Endothelial cell of umbilical vein (primary cell): Measurements from ENCODE around the gene SLC26A11. TPM values are rescaled to one million over a fixed set of nuclear protein-coding genes. Genes with fewer than 3 reads are reported as not detected.

Experiments
- BruUV-seq: library from RNA; stranded (reverse); fragments of 400-500 nt; replicated peaks from 2 replicates; lab custom pipeline; 2021; lab: Mats Ljungman, UMichigan
- CTCF ChIA-PET: fragments of 300-600, 350-600 bp; sonication (Branson Sonifier 250); formaldehyde crosslinking; loops from one replicate; lab custom pipeline; 2021; ENCODE audit warnings: antibody characterized with exemption, inconsistent platforms; lab: Charles Lee
- POLR2A ChIA-PET: fragments of 300-600, 350-600 bp; sonication (Branson Sonifier 250); formaldehyde crosslinking; loops from one replicate; lab custom pipeline; 2021; ENCODE audit warnings: antibody characterized with exemption, inconsistent platforms; lab: Charles Lee
- DNase-seq: peaks from one replicate; pipeline ENCODE4 v3.0.0-alpha.2; 2011; ENCODE audit warnings: low read depth, low spot score
- FAIRE-seq: peaks from 2 replicates; lab custom pipeline; 2011; peaks lifted over from hg19 to GRCh38; lab: Jason Lieb, UNC
- H2AFZ ChIP-seq: 2 replicates; pipeline ENCODE4 v1.6.0; 2012; ENCODE audit warnings: low read depth, low read length, control low read depth, inconsistent platforms
- H3K27ac ChIP-seq: 2 replicates; pipeline ENCODE4 v1.5.1; 2011; ENCODE audit warnings: low read depth, mild to moderate bottlenecking, control low read depth, low read length, moderate library complexity; ENCODE audit not compliant: insufficient read depth
- H3K27me3 ChIP-seq, 2 experiments: 2 replicates each; pipeline versions ENCODE4 v1.6.0 to v1.6.1; 2011; ENCODE audit warnings: low read length in 2 of 2, mixed read lengths in 1 of 2; ENCODE audit not compliant: control insufficient read depth in 2 of 2, insufficient read depth in 2 of 2
- H3K36me3 ChIP-seq, 2 experiments: 2 replicates in 1 of 2; 3 replicates in 1 of 2; pipeline ENCODE4 v1.5.1; 2011; ENCODE audit warnings: low read length in 2 of 2, mild to moderate bottlenecking in 1 of 2, moderate library complexity in 1 of 2; ENCODE audit not compliant: control insufficient read depth in 2 of 2, insufficient read depth in 2 of 2; ENCODE audit errors: extremely low read depth in 1 of 2
- H3K4me1 ChIP-seq: 3 replicates; pipeline ENCODE4 v1.5.1; 2011; ENCODE audit warnings: mild to moderate bottlenecking, low read length; ENCODE audit not compliant: control insufficient read depth, insufficient read depth; ENCODE audit errors: extremely low read depth
- H3K4me2 ChIP-seq: 2 replicates; pipeline ENCODE4 v1.6.1; 2011; ENCODE audit warnings: low read length, control low read depth, mixed read lengths; ENCODE audit not compliant: insufficient read depth
- H3K4me3 ChIP-seq, 3 experiments: fragments of 200-600 bp in 1 of 3; sonication (generic), shearing (Covaris generic) in 1 of 3; replicated peaks in 1 of 3; 2 replicates each; pipeline ENCODE4 v1.5.1; 2011 to 2016; ENCODE audit warnings: control low read depth in 3 of 3, low read length in 3 of 3, mild to moderate bottlenecking in 2 of 3, inconsistent platforms in 1 of 3, low read depth in 1 of 3, moderate library complexity in 1 of 3; ENCODE audit not compliant: insufficient read depth in 1 of 3
- H3K79me2 ChIP-seq: 2 replicates; pipeline ENCODE4 v1.6.0; 2012; ENCODE audit warnings: low read length, inconsistent platforms; ENCODE audit not compliant: control insufficient read depth, insufficient read depth
- H3K9ac ChIP-seq: replicated peaks from 2 replicates; pipeline ENCODE3; 2011; ENCODE audit warnings: low read length, control low read depth; ENCODE audit not compliant: insufficient read depth; ENCODE audit errors: extremely low read depth
- H3K9me1 ChIP-seq: replicated peaks from 3 replicates; pipeline ENCODE4 v1.6.0; 2011; ENCODE audit warnings: mild to moderate bottlenecking, low read length; ENCODE audit not compliant: control insufficient read depth, insufficient read depth; ENCODE audit errors: extremely low read depth
- H3K9me3 ChIP-seq: replicated peaks from 2 replicates; pipeline ENCODE4 v1.5.1; 2012; ENCODE audit warnings: low read length, inconsistent platforms; ENCODE audit not compliant: control insufficient read depth, insufficient read depth
- H4K20me1 ChIP-seq: replicated peaks from 2 replicates; pipeline ENCODE3; 2011; ENCODE audit warnings: mild to moderate bottlenecking, low read length; ENCODE audit not compliant: control insufficient read depth, insufficient read depth; ENCODE audit errors: extremely low read depth
- EZH2 ChIP-seq: IDR thresholded peaks from 2 replicates; pipeline ENCODE4 v1.6.1; 2012; ENCODE audit warnings: borderline replicate concordance, low read depth, mild to moderate bottlenecking, moderate library complexity, low read length, inconsistent platforms; ENCODE audit not compliant: severe bottlenecking
- FOS ChIP-seq: IDR thresholded peaks from 2 replicates; pipeline ENCODE4 v1.6.1; 2011; ENCODE audit warnings: mild to moderate bottlenecking, low read length, moderate library complexity, borderline replicate concordance; ENCODE audit not compliant: insufficient read depth
- GATA2 ChIP-seq: IDR thresholded peaks from 2 replicates; pipeline ENCODE4 v1.7.0; 2011; ENCODE audit warnings: low read depth, mild to moderate bottlenecking, moderate library complexity, mixed read lengths, low read length; ENCODE audit not compliant: insufficient read length, insufficient read depth
- JUN ChIP-seq: IDR thresholded peaks from 2 replicates; pipeline ENCODE4 v1.6.1; 2011; ENCODE audit warnings: borderline replicate concordance, low read depth; ENCODE audit not compliant: insufficient read length, insufficient read depth
- MYC ChIP-seq: IDR thresholded peaks from one replicate; pipeline ENCODE4 v1.6.1; 2011; ENCODE audit warnings: mild to moderate bottlenecking, low read depth, low read length
- POLR2A ChIP-seq: IDR thresholded peaks from 2 replicates; pipeline ENCODE4 v1.6.1; 2012; ENCODE audit warnings: low read depth, mild to moderate bottlenecking, control low read depth, low read length
- POLR2AphosphoS5 ChIP-seq: IDR thresholded peaks from 2 replicates; pipeline ENCODE4 v1.6.1; 2012; ENCODE audit warnings: low read depth, mild to moderate bottlenecking, control low read depth, low read length, moderate library complexity; ENCODE audit not compliant: insufficient read depth
- dilution Hi-C: fragments of 300-500 bp; cut with MboI; formaldehyde crosslinking; loops from one replicate; pipeline ENCODE4 v1.15.0; 2019; ENCODE audit warnings: low sequenced_read_pairs; ENCODE audit not compliant: extremely low pct_ligation_motif_present
- intact Hi-C: fragments of 100-400 bp; cut with micrococcal nuclease; formaldehyde crosslinking; loops from one replicate; pipeline ENCODE4 v1.10.0; 2022
- polyA plus RNA-seq, 4 experiments: library from polyadenylated mRNA; depleted of rRNA in 3 of 4; stranded (reverse) in 3 of 4; unstranded in 1 of 4; fragments of >200 nt; gene quantifications; 2 replicates each; pipeline versions ENCODE4 v1.2.1 to v1.2.3, GENCODE V29; 2011 to 2012; ENCODE audit warnings: missing spikeins in 1 of 4
- total RNA-seq: library from RNA; stranded (reverse); gene quantifications from 2 replicates; pipeline ENCODE4 v1.2.3, GENCODE V29; 2021
- TF ChIP-seq, protein P1 (sequence below): IDR thresholded peaks from 2 replicates; pipeline ENCODE4 v1.6.1; 2011; ENCODE audit not compliant: insufficient read depth, insufficient read length
- TF ChIP-seq, protein P2 (sequence below), 2 donors: IDR thresholded peaks; 1 replicate in 1 of 2; 2 replicates in 1 of 2; pipeline ENCODE4 v1.5.1; 2011; ENCODE audit warnings: low read length in 2 of 2, mild to moderate bottlenecking in 2 of 2, moderate library complexity in 2 of 2, control low read depth in 1 of 2, inconsistent platforms in 1 of 2, low read depth in 1 of 2; ENCODE audit not compliant: insufficient read depth in 1 of 2; ENCODE audit errors: extremely low read depth in 1 of 2

SLC26A11 gene
- total and polyA plus RNA-seq, 2 donors (not counting 3 experiments of a cell fraction or from before 2014, with no cell fraction given), result 25.2 to 33.0 TPM

- no peak overlapping the region for H3K27ac ChIP-seq
- peaks cover 3 to 23% of the 10 kb centered on the region in 2 experiments for H3K36me3 ChIP-seq
- no peak for FAIRE-seq
- no TSS peak for BruUV-seq
- H3K79me2 ChIP-seq, result peaks cover 11% of the 10 kb centered on the region
- intact Hi-C loops (no loop called here), dilution Hi-C loops (no loop called here)
- no peak overlapping the region for H3K4me2 ChIP-seq
- H3K27me3 ChIP-seq, result no peaks in the 10 kb centered on the region
- ChIA-PET CTCF (interaction anchor here (0.8 kb wide), 1 partner anchor 22 kb away, joined by 3 read pairs; no protein-coding TSS in a partner anchor), POLR2A (no interaction called here)
- no peaks in the 10 kb centered on the region for H3K9me1 ChIP-seq
- peaks cover 13% of the 10 kb centered on the region for H3K4me1 ChIP-seq
- no peak overlapping the region for H3K4me3 ChIP-seq
- H3K9ac ChIP-seq, result no peak overlapping the region
- TF ChIP-seq POLR2AphosphoS5, result no peak
- TF ChIP-seq MYC, result no peak
- TF ChIP-seq, protein P1, sequence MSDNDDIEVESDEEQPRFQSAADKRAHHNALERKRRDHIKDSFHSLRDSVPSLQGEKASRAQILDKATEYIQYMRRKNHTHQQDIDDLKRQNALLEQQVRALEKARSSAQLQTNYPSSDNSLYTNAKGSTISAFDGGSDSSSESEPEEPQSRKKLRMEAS, result no peak
- TF ChIP-seq, protein P2, sequence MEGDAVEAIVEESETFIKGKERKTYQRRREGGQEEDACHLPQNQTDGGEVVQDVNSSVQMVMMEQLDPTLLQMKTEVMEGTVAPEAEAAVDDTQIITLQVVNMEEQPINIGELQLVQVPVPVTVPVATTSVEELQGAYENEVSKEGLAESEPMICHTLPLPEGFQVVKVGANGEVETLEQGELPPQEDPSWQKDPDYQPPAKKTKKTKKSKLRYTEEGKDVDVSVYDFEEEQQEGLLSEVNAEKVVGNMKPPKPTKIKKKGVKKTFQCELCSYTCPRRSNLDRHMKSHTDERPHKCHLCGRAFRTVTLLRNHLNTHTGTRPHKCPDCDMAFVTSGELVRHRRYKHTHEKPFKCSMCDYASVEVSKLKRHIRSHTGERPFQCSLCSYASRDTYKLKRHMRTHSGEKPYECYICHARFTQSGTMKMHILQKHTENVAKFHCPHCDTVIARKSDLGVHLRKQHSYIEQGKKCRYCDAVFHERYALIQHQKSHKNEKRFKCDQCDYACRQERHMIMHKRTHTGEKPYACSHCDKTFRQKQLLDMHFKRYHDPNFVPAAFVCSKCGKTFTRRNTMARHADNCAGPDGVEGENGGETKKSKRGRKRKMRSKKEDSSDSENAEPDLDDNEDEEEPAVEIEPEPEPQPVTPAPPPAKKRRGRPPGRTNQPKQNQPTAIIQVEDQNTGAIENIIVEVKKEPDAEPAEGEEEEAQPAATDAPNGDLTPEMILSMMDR (IDR thresholded peaks at IDR 0.05; ENCODE audit: extremely low read depth in 1 of 2, insufficient read depth in 1 of 2, low read depth in 1 of 2, low read length in 2 of 2), result no peak
- no peak for TF ChIP-seq FOS
- TF ChIP-seq JUN, result no peak
- TF ChIP-seq GATA2, result no peak
- TF ChIP-seq POLR2A, result no peak
- no peak for TF ChIP-seq EZH2
- no peak for DNase-seq
- no peaks in the 10 kb centered on the region for H4K20me1 ChIP-seq
- no peak overlapping the region for H2AFZ ChIP-seq
- H3K9me3 ChIP-seq, result no peaks in the 10 kb centered on the region
These were observed 2.4 kb upstream of the SLC26A11 start for GRCh38 chr17:80217703-80218362.
